IPS-11a (cell line): ENCODE data around the gene POLDIP3.

ENCODE experiments used
- H3K4me3 ChIP-seq: one replicate; pipeline ENCODE4 v1.5.1; 2013; ENCODE audit warnings: low read depth, low read length, control low read depth

POLDIP3 gene

DNA sequence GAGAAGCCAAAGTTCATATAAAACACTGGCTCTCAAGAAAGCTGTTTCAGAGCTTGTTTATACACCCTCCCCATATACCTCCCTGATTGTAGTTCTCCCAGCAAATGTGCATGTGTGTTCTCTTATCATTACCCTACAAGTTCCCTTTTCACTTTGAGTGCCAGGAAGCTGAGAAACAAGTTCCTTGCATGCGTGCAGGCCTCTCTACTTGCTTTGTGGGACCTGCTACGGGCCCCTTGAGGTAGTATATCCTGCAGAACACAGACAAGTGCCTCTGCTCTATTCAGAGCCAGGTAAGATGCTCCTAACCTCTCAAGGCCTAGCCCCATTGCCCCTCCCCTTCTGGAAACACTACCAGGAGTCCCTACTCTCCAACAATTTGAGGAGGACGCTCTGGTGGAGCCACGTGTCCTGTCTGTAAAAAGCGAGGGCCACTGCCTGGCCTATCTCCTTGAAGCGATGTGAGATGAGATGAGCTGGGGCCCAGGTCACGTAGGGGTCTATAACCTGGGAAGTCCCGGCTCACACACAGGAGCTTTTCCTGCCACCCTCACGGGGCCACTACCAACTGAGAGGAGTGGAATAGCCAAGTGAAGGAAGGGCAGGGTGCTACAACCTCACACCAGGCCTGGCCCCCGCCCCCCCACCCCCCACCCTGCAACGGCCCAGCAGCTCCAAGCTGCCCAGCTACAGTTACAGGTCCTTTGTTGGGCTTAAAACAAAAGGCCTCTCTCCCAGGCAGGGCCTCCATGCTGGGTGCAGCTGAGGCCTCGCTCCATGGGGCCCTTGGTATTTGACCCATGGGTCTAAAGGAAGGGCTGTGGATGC lies 28.3 kb upstream of the POLDIP3 start:
- H3K4me3 ChIP-seq: no peak overlapping the region

DNA sequence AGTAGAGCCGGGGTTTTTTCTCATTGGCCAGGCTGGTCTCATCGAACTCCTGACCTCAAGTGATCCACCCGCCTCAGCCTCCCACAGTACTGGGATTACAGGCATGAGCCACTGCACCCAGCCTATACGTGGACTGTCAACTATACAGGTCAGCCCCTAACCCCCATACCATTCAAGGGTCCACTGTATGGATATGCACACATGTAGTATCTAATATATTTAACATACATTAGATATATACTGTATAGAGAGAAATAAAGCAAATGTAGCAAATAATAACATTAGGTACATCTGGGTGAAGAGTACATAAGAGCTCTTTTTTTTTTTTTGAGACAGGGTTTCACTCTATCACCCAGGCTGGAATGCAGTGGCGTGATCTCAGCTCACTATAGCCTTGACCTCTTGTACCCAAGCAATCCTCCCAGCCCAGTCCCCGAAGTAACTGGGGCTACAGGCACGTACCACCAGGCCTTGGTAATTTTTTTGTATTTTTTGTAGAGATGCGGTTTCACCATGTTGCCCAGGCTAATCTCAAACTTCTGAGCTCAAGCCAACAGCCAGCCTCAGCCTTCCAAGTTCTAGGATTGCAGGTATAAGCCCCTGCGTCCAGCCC lies 27.2 kb upstream of the POLDIP3 start:
- no peak overlapping the region for H3K4me3 ChIP-seq

DNA sequence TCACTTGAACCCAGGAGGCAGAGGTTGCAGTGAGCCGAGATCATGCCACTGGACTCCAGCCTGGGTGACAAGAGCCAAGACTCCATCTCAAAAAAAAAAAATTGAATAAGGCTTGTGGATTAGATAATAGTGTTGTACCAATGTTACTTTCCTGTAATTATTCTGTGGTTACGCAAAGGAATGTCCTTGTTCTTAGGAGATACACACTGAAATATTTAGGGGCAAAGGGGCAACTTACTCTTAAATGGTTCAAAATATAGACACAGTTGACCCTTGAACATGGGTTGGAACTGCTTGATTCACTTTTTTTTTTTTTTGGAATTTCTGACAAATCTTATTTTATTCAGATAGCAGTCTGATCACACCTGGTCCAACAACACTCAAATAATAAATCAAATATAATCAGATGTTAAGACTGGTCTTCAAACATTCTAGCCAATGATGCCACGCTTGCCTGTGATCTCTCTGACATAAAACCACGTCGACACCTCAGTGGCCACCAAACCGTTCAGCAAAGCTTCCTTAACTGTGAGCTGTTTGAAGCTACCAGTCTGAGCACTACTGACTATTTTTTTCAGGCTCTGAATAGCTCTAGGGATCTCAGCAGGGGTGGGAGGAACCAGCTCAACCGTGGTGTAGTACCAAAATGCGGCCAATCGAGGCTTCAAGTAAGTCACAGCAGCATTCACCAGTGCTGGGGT lies 25.0 kb upstream of the POLDIP3 start:
- no peak overlapping the region for H3K4me3 ChIP-seq

DNA sequence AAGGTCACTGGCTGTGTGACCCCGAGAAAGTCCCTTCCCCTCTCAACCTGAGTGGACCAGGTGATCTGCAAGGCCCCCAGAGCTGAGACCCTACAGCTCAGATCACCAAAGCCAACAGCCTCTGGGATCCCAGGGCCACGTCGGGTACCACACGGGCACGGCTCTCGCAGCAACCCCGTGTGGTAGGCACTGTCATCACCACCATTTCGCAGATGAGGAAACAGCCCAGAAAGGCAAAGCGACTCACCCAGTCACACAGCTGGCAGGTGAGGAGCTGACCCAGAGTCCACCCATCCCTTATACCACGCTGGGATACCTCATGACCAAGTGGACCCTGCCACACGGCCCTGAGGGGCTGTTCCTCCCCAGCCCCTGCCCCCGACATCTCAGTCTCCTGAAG lies 22.9 kb upstream of the POLDIP3 start:
- no peak overlapping the region for H3K4me3 ChIP-seq

DNA sequence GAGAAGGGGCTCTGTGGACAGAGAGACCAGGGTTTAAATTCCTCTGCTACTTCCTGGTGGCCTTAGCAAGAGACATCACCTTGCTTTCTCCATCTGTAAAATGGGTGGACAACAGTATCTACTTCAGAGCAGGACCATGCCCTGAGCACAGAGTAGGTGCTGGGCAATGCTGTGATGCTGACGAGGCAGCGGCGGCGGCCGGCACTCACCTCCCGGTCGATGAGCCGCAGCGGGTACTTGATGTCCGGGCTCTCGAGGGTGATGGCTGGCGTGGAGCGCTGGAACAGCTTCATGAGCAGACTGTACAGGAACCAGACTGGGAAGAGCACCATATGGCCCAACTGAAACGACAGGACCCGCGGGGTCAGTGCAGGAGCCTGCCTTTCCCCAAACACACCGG lies 21.8 kb upstream of the POLDIP3 start:
- H3K4me3 ChIP-seq: no peak overlapping the region

DNA sequence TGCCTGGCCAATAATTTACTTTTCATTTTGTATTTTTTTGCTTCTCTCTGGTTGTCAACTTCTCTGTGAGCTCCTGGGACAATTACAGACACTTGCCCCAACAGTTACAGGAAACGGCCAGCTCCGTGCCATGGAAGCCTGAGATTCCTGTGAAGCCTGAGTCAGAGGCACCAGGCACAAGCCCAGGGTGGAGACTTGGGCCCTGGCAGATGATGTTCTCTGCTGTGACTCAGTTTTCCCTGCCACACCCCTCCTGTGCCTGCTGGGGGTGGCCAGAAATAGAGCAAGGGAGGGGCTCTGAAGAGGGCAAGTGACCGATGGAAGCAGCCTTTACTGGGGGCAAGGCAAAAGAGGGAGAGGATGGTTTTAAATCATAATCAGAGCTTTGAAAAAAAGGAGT lies 20.8 kb upstream of the POLDIP3 start:
- no peak overlapping the region for H3K4me3 ChIP-seq

DNA sequence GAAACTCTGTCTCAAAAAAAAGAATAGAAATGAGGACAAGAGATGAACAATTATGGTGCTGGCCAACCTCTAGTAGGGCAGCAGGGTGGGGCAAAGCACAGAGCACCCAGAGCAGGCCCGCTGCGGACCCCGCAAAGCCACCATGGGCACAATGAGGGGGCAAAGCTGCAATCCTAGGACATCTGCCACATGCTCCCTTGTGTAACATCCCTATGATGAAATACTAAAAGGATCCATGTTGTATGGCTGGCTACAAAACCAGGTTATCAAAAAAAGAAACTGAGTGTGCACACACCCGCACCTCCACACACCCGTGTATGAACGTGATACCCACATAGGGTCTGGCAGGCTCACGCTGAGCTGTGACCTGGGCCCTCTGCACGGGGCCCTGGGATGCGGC lies 18.3 kb upstream of the POLDIP3 start:
- H3K4me3 ChIP-seq: no peak overlapping the region

DNA sequence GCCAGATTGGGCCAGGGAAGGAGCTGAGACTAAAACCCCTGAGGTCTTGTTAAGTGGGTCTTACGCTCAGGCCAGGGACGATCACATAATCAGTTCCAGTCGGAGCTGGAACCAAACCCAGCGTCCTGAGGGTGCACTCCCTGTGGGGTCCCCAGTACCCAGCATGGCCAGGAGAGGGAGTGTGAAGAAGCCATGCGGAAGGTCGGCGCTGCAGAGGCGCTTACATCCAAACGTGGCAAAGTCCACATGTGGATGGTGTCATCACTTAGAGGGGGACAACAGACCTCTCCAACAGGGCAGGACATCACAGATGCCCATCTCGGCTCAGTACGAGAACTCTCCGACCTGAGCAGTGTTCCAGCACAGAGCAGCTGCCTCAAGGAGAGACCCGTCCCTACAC lies 17.4 kb upstream of the POLDIP3 start:
- no peak overlapping the region for H3K4me3 ChIP-seq

DNA sequence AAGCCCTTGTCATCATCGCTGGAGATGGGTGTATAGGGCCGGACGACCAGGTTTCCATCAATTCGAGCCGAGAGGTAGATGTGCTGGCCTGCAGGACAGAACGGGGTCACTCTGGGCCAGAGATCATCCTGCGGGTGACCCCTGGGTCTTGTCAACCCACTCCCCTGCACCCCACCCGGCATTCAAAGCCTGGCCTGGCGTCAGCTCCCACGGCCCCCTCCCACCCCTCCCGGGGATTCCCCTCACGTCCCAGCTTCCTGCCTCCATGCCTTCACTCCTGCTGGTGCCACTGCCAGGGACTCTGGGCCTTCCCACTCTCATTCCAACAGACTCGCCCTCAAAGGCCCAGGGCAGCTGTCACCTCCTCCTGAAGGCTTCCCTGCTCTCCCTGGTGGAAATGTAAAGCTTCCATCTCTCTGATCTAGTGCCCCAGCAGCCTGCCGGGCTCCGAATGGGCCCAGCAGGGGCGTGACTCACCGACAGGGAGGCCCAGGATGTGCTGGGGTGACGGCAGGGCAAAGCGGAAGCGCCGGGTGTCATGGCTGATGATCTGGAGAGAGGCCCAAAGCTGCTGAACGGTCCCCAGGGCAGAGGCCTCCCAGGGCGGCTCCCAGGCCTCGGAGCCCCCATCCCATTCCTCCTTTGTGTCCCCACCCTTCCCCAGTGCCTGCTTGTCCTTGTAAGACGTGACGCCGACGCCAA lies 16.4 kb upstream of the POLDIP3 start:
- no peak overlapping the region for H3K4me3 ChIP-seq

DNA sequence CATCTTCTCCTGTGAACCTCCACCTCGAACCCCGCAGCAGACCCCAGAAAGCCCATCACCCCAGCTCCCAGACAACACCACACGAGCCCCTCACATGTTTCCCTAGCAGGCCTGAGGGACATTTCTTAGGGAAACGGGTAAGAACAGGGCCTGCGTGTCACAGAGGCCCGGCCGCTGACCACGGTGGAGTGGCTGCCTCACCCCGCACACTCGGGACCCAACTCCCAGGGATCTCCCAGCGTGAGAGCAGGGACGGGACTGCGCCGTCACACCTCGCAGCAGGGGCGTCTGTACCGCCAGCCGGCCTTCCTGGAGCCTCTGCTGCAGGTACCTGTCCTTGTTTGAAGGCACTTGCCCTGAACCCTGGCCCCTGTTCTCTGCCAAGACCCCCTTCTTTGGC lies 15.5 kb upstream of the POLDIP3 start:
- no peak overlapping the region for H3K4me3 ChIP-seq

DNA sequence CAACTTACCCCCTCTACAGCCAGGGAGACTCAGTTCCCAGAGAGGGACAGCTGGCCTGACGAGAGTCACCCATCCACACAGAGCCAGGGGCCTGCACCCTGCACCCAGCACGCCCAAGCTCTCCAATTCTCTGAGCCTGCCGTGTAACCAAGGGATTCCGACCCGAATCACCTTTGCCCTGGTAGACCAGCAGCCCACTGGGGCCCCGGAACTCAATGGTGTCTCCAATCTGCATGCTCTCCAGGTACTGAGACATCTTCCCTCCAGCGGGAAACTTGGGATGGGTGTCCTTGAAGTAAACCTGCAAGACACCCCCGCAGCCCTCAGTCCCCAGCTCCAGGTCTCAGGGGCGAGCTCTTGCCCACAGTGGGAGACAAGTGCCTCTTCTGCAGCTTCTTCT lies 13.3 kb upstream of the POLDIP3 start:
- H3K4me3 ChIP-seq: no peak overlapping the region

DNA sequence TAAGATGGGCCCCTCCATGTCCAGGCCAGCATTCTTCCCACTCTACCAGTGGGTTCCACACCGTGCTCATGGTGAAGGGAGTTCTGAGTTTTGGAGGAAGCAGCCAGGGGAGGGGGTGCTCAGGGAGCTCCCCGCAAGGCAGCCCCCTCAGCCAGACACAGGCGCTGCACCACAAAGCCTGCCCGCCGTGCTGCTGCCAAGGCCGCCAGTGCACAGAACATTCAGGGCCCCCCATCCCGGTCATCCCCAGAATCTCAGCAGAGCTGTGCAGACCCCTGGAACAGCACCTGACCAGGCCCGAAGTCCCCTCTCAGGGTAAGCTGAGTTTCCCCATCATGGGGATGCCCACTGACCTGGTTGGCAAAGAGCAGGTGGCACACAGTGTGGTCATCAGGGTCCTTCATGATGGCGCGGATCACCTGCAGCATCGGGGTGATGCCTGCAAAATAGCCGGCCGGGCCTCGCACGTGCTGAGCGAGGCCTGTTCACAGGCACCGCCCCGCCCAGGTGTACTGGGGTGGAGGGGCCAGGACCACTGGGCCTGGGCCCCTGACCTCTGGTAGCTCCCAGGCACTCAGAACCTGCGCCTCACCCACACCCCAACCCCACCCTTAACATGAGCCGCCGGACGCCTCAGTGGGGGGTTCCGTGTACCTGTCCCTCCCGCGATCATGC lies 12.4 kb upstream of the POLDIP3 start:
- no peak overlapping the region for H3K4me3 ChIP-seq

DNA sequence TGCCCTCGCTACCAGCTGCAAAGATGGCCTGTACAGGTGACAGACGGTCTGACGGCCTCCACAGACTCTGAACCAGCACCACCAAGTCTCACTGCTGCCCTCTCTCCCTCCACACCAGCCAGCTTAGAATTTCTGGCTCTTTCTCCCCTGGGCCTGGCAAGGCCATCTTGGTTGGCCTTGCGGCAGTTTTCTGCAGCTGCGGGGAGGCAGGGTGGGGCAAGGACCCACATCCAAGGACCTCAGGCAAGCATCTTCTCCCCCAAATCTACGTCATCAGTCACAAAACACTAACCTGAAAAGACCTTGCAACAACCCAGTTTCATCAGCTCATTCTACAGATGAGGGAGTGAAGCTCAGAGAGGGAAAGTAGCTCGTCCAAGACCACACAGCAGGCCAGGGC lies 11.7 kb upstream of the POLDIP3 start:
- no peak overlapping the region for H3K4me3 ChIP-seq

DNA sequence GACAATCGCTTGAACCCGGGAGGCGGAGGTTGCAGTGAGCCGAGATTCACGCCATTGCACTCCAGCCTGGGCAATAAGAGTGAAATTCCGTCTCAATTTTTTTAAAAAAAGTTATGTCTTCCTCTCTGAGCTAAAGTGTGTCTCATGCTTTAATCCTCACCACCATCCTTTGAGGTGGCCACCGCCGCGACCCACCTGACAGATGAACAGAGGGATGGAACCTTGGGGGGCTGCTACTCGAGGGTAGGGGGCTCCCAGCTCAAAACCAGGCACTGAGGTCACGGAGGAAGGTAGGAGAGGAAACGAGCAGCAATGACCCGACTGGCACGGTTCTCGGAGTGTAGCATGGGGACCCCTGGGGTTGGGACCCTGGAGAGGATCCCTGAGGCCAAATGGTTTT lies 10.7 kb upstream of the POLDIP3 start:
- H3K4me3 ChIP-seq: no peak overlapping the region

DNA sequence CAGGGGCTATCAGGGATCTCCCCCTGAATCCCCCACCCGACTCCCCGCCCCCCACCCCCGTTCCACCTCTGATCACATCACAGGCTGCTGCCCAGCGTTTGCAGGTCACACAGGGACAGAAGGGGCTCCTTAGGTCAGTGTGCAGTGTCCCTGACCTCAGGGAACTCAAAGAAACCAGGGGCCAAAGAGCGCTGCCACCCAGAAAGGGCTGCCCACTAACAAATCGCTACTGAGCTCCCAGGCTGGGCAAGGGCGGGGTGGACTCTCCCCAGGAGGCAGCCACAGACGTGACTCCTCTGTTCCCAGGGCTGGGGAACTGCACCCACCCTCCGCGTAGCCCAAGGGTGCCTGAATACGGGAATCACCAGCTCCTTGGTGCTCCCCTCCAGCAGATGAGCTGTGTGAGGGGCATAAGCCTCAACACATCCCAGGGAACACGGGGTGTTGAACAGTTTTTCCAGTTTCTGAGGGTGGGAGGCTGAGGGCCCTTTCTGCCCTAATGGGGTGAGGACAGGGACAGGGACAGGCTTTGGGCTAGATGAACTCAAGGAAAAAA lies 9.9 kb upstream of the POLDIP3 start:
- no peak overlapping the region for H3K4me3 ChIP-seq

DNA sequence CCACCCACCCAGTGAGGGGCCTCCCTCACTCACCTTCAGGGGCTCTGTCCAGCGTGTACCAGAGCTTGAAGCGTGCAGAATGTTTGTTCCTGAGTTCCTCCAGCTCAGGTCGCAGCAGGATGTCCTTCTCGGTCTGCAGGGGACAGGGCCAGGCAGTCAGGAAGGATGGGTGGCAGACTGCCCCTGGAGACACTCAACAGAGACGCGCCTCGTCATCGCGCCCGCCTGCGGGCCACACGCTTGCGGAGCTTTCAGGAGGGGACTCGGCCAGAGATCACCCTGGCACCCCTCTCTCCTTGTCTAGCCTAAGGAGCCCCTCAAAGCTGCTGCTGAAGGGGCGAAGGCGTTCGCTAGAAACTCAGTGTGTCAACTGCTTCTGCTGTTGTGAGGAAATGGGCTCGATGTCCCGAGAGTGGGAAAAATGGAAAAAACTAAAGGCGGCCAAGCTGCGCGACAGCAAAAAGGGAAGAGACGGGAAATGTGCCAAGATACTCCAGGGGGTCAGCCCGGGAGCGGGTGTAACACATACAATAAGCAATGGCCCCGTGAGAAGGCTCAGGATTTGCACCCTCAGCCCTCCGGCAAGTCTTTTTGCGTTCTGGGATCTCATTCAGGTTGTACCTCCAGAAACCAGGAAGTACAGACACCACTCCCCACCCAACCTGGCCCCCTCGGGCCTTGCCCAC lies 9.2 kb upstream of the POLDIP3 start:
- no peak overlapping the region for H3K4me3 ChIP-seq

DNA sequence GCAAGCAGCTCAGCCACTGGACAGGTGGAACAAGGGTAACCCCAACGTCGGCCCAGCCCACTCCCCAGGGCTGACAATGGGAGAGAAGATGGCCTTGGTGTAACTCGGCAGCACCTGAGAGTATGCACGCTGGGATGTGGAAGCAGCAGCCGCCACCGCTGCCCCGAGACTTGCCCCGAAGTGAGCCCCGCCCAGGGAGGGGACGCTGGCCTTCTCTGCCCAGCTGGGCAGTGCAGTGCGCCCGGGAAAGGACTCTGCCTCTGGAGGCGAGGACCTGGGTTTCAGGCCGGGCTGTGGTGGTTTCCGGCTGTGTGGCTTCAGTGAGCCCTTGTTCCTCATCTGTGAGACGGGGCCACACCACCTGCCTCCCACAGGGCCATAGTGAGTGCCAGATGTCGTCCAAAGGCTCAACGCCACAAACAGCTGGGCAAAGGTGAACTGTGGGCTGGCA lies 8.6 kb upstream of the POLDIP3 start:
- no peak overlapping the region for H3K4me3 ChIP-seq

DNA sequence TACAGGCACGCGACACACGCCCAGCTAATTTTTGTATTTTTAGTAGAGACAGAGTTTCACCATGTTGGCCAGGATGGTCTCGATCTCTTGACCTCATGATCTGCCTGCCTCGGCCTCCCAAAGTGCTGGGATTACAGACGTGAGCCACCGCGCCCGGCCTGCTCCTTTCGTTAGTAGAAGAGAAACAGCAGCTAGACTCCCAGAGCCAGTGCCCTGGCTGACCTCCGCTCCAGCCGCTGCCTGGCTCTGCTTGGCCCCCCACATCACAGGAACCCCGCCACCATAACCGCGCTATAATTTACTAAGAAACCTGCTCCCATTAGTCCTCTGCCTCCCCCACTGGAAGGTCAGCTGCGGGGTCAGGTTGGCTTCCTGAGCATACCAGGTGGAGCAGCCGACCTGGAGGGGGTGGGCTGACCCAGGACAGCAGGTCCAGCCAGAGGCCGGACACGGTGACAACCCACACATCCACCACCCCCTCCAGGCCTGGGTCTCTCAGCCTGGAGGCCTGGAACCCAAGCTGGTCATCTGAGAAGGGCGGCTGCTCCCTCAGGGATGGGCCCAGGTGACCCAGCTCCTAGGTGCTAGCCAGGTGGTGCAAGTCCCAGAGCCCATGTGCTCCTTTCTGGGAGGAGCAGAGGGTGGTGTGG lies 7.5 kb upstream of the POLDIP3 start:
- no peak overlapping the region for H3K4me3 ChIP-seq

DNA sequence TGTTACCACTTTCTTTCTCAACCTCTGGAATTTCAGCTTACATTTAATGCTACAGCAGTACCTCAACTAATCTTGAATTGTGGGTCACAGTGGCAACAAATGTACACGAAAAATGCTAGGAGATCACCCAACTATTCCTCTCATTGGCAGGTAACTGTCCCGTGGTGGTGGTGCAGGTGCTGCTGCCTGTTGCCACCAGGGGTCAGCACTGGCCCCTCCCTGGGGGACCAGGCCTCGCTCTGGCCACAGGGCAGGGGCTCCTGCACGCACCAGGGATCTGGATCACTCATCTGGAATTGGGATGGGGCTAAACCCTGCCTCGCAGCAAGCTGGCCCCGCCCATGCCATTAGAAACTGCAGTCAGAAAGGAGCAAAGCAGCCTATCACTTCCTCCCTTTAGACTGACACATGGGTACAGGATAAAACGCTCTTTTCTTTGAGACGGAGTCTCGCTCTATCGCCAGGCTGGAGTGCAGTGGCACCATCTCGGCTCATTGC lies 6.9 kb upstream of the POLDIP3 start:
- no peak overlapping the region for H3K4me3 ChIP-seq
